DND-41 (cell line): ENCODE results near the gene AMOT.

Experiments used
- ATAC-seq: fragments of 200-7000 bp; cut with Tn5 transposase; 3 replicates; pipeline ENCODE4 v1.9.1; 2021; ENCODE audit warnings: low read depth; ENCODE audit not compliant: insufficient read depth
- DNase-seq: peaks from one replicate; pipeline ENCODE4 v3.0.0-alpha.2; 2020
- H2AFZ ChIP-seq: 2 replicates; pipeline ENCODE4 v1.6.0; 2012; ENCODE audit warnings: low read depth, low read length
- H3K27ac ChIP-seq: 2 replicates; pipeline ENCODE4 v1.5.1; 2012; ENCODE audit warnings: low read length, inconsistent platforms
- H3K27me3 ChIP-seq: fragments of 200-600 bp; sonication (generic); 2 replicates; pipeline ENCODE4 v1.6.0; 2012; ENCODE audit warnings: low read length, mild to moderate bottlenecking, inconsistent platforms; ENCODE audit not compliant: insufficient read depth, poor library complexity
- H3K36me3 ChIP-seq: 2 replicates; pipeline ENCODE4 v1.5.1; 2012; ENCODE audit warnings: low read length, inconsistent platforms; ENCODE audit not compliant: insufficient read depth
- H3K4me1 ChIP-seq: 2 replicates; pipeline ENCODE4 v1.5.1; 2012; ENCODE audit warnings: mild to moderate bottlenecking, low read length; ENCODE audit not compliant: insufficient read depth
- H3K4me2 ChIP-seq: 2 replicates; pipeline ENCODE4 v1.6.0; 2012; ENCODE audit warnings: mild to moderate bottlenecking, moderate library complexity, low read length, inconsistent platforms; ENCODE audit not compliant: insufficient read depth
- H3K4me3 ChIP-seq, 2 experiments: fragments of 200-600 bp in 1 of 2; shearing (Covaris generic) in 1 of 2; 2 replicates each; pipeline ENCODE4 v1.5.1; 2012 to 2016; ENCODE audit warnings: inconsistent platforms in 2 of 2, low read length in 2 of 2, mild to moderate bottlenecking in 2 of 2, low read depth in 1 of 2, moderate library complexity in 1 of 2
- H3K79me2 ChIP-seq: 2 replicates; pipeline ENCODE4 v1.6.0; 2012; ENCODE audit warnings: low read length, inconsistent platforms; ENCODE audit not compliant: insufficient read depth
- H3K9ac ChIP-seq: 2 replicates; pipeline ENCODE4 v1.6.0; 2012; ENCODE audit warnings: low read depth, mild to moderate bottlenecking, inconsistent platforms, low read length, moderate library complexity
- H3K9me3 ChIP-seq: 2 replicates; pipeline ENCODE4 v1.5.1; 2012; ENCODE audit warnings: low read length, moderate library complexity, mild to moderate bottlenecking, inconsistent platforms; ENCODE audit not compliant: insufficient read depth, severe bottlenecking
- H4K20me1 ChIP-seq: 2 replicates; pipeline ENCODE4 v1.6.0; 2012; ENCODE audit warnings: low read length; ENCODE audit not compliant: insufficient read depth
- CTCF ChIP-seq: IDR thresholded peaks from 2 replicates; pipeline ENCODE4 v1.5.1; 2012; ENCODE audit warnings: borderline replicate concordance, low read length, moderate library complexity, mild to moderate bottlenecking; ENCODE audit not compliant: poor library complexity, severe bottlenecking; ENCODE audit errors: extremely low read depth
- EZH2 ChIP-seq: IDR thresholded peaks from 3 replicates; pipeline ENCODE4 v1.6.1; 2012; ENCODE audit warnings: borderline replicate concordance, low read depth, mild to moderate bottlenecking, moderate library complexity, low read length, inconsistent platforms; ENCODE audit not compliant: severe bottlenecking

The AMOT gene

GRCh38 chrX:112832481-112833095, 8.0 kb downstream of the AMOT start:
- no peak for DNase-seq
- Histone ChIP-seq H3K27ac (no peak overlapping the region), H3K4me1 (no peaks in the 10 kb centered on the region), H3K79me2 (no peaks in the 10 kb centered on the region), H3K27me3 (no peaks in the 10 kb centered on the region), H4K20me1 (no peaks in the 10 kb centered on the region), H3K9ac (no peak overlapping the region), H3K4me3 (no peak overlapping the region), H3K9me3 (no peaks in the 10 kb centered on the region), H3K4me2 (no peak overlapping the region), H3K36me3 (no peaks in the 10 kb centered on the region), H2AFZ (no peak overlapping the region)
- no peak for ATAC-seq
- TF ChIP-seq EZH2 (no peak), CTCF (no peak)

- no peak for TF ChIP-seq CTCF
- Histone ChIP-seq H3K4me3 (no peak overlapping the region), H3K4me1 (no peaks in the 10 kb centered on the region), H3K27me3 (no peaks in the 10 kb centered on the region), H3K4me2 (no peak overlapping the region), H3K9me3 (no peaks in the 10 kb centered on the region), H3K9ac (no peak overlapping the region), H2AFZ (no peak overlapping the region), H4K20me1 (no peaks in the 10 kb centered on the region), H3K36me3 (no peaks in the 10 kb centered on the region), H3K79me2 (no peaks in the 10 kb centered on the region), H3K27ac (no peak overlapping the region)
- ATAC-seq (no peak), DNase-seq (no peak)
Observed at GRCh38 chrX:112830540-112830939, 10.1 kb downstream of the AMOT start.

GRCh38 chrX:112827292-112827903, 13.2 kb downstream of the AMOT start:
- no peak overlapping the region for H3K4me2 ChIP-seq
- H3K9ac ChIP-seq, result no peak overlapping the region
- H3K4me1 ChIP-seq, result no peaks in the 10 kb centered on the region
- no peaks in the 10 kb centered on the region for H3K9me3 ChIP-seq
- no peak for DNase-seq
- H3K79me2 ChIP-seq, result no peaks in the 10 kb centered on the region
- no peak overlapping the region for H2AFZ ChIP-seq
- H4K20me1 ChIP-seq, result no peaks in the 10 kb centered on the region
- TF ChIP-seq EZH2 (no peak), CTCF (no peak)
- no peaks in the 10 kb centered on the region for H3K36me3 ChIP-seq
- no peak for ATAC-seq
- no peaks in the 10 kb centered on the region for H3K27me3 ChIP-seq
- no peak overlapping the region for H3K4me3 ChIP-seq
- no peak overlapping the region for H3K27ac ChIP-seq
